SU-DHL-6 (cell line): Measurements from ENCODE around the gene HSDL2.

Source experiments
- EZH2phosphoT487 ChIP-seq: fragments of 200-600 bp; sonication (generic), shearing (Covaris generic); conservative IDR thresholded peaks from 2 replicates; pipeline ENCODE4 v1.6.1; 2018; ENCODE audit warnings: mild to moderate bottlenecking, antibody characterized with exemption, low read length, moderate library complexity, mixed read lengths
- TF ChIP-seq, protein P1 (sequence below): fragments of 200-600 bp; sonication (generic); IDR thresholded peaks from one replicate; pipeline ENCODE4 v1.5.1; 2017; ENCODE audit warnings: antibody characterized with exemption, mild to moderate bottlenecking, low read length, moderate library complexity; ENCODE audit not compliant: insufficient read depth, poor library complexity, severe bottlenecking

DNA sequence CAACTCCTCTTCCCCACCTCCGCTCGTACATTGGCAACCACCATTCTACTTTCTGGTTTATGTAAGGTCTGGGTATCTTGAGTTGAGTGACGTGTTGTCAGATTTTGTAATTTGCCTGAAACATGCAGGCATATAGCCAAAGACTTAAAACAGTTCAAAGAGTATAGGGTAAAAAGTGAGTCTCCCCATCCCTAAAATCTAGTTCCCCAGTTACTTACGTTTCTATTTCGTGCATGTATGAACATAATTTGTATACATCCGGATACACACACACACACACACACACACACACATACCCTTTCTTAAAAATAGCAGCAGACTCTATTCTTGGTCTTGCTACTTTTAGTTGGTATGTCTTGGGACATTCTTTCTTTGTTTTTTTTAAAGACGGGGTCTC is 915 bp downstream of the HSDL2 start:
- TF ChIP-seq, protein P1, sequence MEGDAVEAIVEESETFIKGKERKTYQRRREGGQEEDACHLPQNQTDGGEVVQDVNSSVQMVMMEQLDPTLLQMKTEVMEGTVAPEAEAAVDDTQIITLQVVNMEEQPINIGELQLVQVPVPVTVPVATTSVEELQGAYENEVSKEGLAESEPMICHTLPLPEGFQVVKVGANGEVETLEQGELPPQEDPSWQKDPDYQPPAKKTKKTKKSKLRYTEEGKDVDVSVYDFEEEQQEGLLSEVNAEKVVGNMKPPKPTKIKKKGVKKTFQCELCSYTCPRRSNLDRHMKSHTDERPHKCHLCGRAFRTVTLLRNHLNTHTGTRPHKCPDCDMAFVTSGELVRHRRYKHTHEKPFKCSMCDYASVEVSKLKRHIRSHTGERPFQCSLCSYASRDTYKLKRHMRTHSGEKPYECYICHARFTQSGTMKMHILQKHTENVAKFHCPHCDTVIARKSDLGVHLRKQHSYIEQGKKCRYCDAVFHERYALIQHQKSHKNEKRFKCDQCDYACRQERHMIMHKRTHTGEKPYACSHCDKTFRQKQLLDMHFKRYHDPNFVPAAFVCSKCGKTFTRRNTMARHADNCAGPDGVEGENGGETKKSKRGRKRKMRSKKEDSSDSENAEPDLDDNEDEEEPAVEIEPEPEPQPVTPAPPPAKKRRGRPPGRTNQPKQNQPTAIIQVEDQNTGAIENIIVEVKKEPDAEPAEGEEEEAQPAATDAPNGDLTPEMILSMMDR, result no peak
- no peak for TF ChIP-seq EZH2phosphoT487
